ENCODE data around the gene PACS2.

The PACS2 gene

DNA sequence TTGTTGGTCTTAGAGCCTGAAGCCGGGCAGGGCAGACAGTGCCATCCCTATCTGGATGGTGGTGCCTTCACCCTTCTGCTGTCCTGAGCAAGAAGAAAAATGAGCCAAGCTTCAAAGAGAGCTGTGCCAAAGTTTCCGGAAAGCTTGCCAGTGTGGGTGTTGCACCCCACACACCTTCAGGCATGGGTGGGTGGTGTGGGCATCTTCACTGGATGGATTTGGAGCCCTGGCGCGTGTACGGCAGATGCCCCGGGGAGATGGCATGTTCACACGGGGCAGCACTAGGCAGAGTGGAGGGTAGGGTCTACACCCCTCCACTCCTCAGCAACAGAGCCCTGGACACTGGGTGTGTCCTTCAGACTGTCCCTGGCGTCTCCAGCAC, 33.0 kb downstream of the PACS2 start:
- Histone ChIP-seq H3K36me3 (no peaks in the 10 kb centered on the region), H3K4me3 (ENCODE audit: low read depth, low read length) (no peak overlapping the region), H3K4me1 (no peaks in the 10 kb centered on the region; the same call in 1 of the 2 replicates), H3K27me3 (no peaks in the 10 kb centered on the region), H3K9me3 (no peaks in the 10 kb centered on the region; the same call in 1 of the 2 replicates)
- no peak for DNase-seq
- TF ChIP-seq, protein P1, sequence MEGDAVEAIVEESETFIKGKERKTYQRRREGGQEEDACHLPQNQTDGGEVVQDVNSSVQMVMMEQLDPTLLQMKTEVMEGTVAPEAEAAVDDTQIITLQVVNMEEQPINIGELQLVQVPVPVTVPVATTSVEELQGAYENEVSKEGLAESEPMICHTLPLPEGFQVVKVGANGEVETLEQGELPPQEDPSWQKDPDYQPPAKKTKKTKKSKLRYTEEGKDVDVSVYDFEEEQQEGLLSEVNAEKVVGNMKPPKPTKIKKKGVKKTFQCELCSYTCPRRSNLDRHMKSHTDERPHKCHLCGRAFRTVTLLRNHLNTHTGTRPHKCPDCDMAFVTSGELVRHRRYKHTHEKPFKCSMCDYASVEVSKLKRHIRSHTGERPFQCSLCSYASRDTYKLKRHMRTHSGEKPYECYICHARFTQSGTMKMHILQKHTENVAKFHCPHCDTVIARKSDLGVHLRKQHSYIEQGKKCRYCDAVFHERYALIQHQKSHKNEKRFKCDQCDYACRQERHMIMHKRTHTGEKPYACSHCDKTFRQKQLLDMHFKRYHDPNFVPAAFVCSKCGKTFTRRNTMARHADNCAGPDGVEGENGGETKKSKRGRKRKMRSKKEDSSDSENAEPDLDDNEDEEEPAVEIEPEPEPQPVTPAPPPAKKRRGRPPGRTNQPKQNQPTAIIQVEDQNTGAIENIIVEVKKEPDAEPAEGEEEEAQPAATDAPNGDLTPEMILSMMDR (IDR thresholded peaks at IDR 0.05; ENCODE audit: low read depth, low read length): no peak

DNA sequence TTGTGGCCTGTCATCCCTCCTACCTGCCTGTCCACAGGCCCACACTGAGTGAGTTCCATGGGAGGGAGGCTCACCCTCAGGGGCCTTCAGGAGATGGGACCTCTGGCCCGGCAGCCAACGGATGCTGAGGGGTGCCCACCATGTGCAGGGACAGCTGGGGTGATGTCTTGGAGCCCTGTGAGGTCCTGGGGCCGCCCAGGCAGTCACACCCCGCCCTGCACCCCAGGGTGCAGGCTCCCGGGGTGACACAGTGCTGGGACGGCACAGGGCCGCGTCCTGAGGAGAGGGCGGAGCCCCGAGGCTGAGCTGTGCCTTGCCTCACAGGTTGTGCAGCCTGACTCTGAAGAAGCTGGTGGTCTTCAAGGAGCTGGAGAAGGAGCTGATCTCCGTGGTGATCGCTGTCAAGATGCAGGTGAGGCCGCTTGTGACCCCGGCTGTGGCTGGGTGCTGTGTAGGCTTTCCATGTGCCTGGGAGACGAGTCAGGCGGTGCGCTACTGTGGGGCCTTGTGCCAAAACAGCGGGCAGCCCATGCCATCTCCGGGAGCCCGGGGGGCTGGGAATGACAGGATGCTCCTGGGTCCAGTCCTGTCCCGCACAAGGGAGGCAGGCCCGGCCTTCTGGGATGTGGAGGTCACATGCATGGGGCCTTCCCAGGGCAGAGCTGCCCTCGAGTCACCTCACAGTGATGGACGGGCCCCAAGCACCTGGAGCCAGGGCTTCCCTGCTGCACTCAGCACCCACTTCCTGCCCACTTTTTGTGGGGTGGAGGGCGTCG, 33.8 kb downstream of the PACS2 start:
- no peaks in the 10 kb centered on the region for H3K27me3 ChIP-seq
- TF ChIP-seq, protein P1 (IDR thresholded peaks at IDR 0.05; ENCODE audit: low read depth, low read length): no peak
- H3K4me1 ChIP-seq: no peaks in the 10 kb centered on the region; the same call in 1 of the 2 replicates
- no peaks in the 10 kb centered on the region for H3K36me3 ChIP-seq
- DNase-seq: peak; percentile 12
- no peaks in the 10 kb centered on the region; the same call in 1 of the 2 replicates for H3K9me3 ChIP-seq
- H3K4me3 ChIP-seq (ENCODE audit: low read depth, low read length): no peak overlapping the region

DNA sequence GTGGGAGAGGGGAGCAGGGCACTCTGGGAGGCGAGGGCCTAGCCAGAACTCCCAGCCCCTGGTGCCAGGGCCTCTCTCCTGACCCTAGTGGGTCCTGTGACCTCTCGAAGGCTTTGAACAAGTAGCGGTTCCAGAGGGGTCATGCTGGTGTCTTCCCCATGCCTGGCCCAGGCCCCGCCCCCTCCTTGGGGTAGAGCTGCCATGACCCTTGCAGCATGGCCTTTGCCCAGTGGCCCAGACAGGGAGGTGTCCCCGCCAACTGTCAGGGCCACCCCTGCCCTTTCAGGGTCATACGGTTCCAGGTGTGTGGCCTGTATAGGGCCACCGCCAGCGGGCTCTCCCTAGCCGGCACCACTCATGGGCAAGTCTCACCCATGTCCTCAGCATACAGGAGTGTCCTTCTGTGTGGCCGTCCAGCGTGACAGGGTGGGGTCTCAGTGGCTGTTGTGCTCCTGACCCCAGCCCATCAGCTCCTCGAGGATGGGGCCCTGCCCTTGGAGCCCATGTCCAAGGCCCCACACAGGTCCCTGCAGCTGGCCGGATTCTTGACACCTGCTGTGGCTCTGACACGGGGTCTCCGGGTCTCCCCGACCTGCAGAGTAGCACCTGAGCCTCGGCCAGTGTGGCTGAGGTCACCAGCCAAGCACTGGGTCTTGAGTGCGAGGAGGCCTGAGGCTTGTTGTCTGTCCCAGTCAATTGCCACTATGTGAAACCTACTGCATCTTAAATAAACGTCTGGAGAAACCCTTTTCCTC, 34.6 kb downstream of the PACS2 start:
- Histone ChIP-seq H3K27me3 (no peaks in the 10 kb centered on the region), H3K4me3 (ENCODE audit: low read depth, low read length) (no peak overlapping the region), H3K36me3 (no peaks in the 10 kb centered on the region), H3K9me3 (no peaks in the 10 kb centered on the region; the same call in 1 of the 2 replicates), H3K4me1 (no peaks in the 10 kb centered on the region)
- peak; percentile 8 for DNase-seq
- TF ChIP-seq, protein P1 (IDR thresholded peaks at IDR 0.05; ENCODE audit: low read depth, low read length): no peak

DNA sequence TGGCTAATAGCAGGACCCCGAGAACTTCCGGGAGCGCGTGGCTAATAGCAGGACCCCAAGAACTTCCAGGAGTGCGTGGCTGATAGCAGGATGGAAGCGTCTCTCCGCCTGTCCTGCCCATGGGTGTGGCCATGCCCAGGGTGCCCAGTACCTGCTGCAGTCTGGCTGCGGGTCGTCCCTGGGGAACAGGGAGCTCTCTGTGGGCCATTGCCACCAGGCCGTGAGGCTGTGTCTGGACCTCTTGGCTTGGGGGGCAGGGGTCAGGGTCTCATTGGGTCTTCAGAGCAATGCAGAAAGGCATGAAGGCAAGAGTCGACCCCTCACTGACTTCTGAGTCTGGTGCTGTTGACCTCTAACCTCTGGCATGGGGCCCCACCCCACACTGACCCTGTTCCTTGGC, 35.4 kb downstream of the PACS2 start:
- Histone ChIP-seq H3K4me1 (no peaks in the 10 kb centered on the region), H3K27me3 (no peaks in the 10 kb centered on the region), H3K36me3 (no peaks in the 10 kb centered on the region), H3K9me3 (no peaks in the 10 kb centered on the region; the same call in 1 of the 2 replicates), H3K4me3 (ENCODE audit: low read depth, low read length) (no peak overlapping the region)
- DNase-seq: no peak
- TF ChIP-seq, protein P1 (IDR thresholded peaks at IDR 0.05; ENCODE audit: low read depth, low read length): no peak

DNA sequence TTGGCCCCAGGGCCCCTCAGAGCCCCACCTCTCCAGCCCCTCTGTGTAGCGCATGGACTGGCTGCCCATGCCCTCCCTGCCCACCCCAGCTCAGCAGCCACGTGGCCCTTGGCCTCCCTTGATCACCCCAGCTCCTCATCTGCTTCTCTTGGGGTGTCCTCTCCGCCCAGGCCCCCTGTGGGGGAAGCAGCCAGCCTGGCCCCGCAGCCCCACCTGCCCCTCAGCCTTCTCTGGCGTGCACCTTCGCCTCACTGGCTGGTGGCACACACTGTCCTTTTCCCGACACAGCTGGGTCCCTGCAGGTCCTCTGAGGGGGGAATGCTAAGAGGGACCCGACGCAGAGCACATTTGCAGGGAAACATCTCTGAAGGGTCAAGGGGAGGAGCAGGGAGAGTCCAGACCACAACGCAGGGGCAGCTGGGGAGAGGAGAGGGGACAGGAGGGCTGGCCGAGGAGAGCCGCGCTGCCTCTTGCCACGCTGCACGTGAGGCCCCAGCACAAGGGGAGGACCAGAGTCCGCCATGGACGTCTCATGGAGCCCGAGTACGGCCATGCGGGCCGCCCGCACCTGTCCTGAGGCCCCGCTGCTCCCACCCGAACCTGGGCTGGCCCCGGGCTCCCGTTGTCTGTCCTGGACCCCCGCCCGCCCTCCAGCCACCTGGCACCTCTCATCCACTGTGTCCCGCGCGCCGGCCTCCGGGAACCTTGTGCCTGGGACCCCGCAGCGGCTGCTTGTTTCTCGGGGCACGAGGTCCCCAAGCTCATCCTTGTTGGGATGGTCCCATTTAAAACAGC, 36.1 kb downstream of the PACS2 start:
- TF ChIP-seq, protein P1 (IDR thresholded peaks at IDR 0.05; ENCODE audit: low read depth, low read length): no peak
- Histone ChIP-seq H3K36me3 (no peaks in the 10 kb centered on the region), H3K4me1 (no peaks in the 10 kb centered on the region), H3K4me3 (ENCODE audit: low read depth, low read length) (no peak overlapping the region), H3K27me3 (no peaks in the 10 kb centered on the region), H3K9me3 (no peaks in the 10 kb centered on the region)
- DNase-seq: peak; percentile 5
